Naive B cell (primary cell): ENCODE measurements around the gene POLG2. TPM values are rescaled to one million over a fixed set of nuclear protein-coding genes. Genes with fewer than 3 reads are reported as not detected.
A peak's percentile ranks its signal among the peaks of the same experiment; 100 is the strongest.
"Not testable (repeated sequence)": the region's sequence is repeated elsewhere in the genome, so short reads cannot be mapped to it uniquely, and the experiment has no call there.

Experiments used
- ATAC-seq, 2 donors: fragments of 150-1000 bp; cut with Tn5 transposase; 2 replicates each; pipeline ENCODE4 v1.10.0; 2021; ENCODE audit warnings: low read depth in 2 of 2, mild to moderate bottlenecking in 2 of 2, moderate library complexity in 2 of 2
- DNase-seq: peaks from one replicate; pipeline ENCODE4 v3.0.0; 2022
- H3K27ac Mint-ChIP-seq, 6 donors: one replicate each; pipeline ENCODE4 v1.8.0; 2020 to 2022; ENCODE audit warnings: mild to moderate bottlenecking in 6 of 6, mixed read lengths in 6 of 6, moderate library complexity in 5 of 6, inconsistent platforms in 2 of 6
- H3K27me3 Mint-ChIP-seq, 3 donors: one replicate each; pipeline ENCODE4 v1.8.0; 2021 to 2022; ENCODE audit warnings: mixed read lengths in 3 of 3, mild to moderate bottlenecking in 1 of 3
- H3K36me3 Mint-ChIP-seq, 2 donors: one replicate each; pipeline ENCODE4 v1.8.0; 2020 to 2022; ENCODE audit warnings: mixed read lengths in 2 of 2, inconsistent platforms in 1 of 2, mild to moderate bottlenecking in 1 of 2
- H3K4me1 Mint-ChIP-seq, 3 donors: one replicate each; pipeline ENCODE4 v1.8.0; 2020 to 2022; ENCODE audit warnings: mixed read lengths in 3 of 3, inconsistent platforms in 1 of 3, mild to moderate bottlenecking in 1 of 3, moderate library complexity in 1 of 3
- H3K4me3 Mint-ChIP-seq, 8 donors: one replicate each; pipeline ENCODE4 v1.8.0; 2020 to 2022; ENCODE audit warnings: mild to moderate bottlenecking in 8 of 8, mixed read lengths in 8 of 8, moderate library complexity in 8 of 8, inconsistent platforms in 2 of 8
- H3K9me3 Mint-ChIP-seq, 7 donors: one replicate each; pipeline ENCODE4 v1.8.0; 2020 to 2022; ENCODE audit warnings: mixed read lengths in 7 of 7, mild to moderate bottlenecking in 5 of 7, inconsistent platforms in 2 of 7, moderate library complexity in 1 of 7
- polyA plus RNA-seq, 6 donors: library from polyadenylated mRNA; unstranded; fragments of 300-500 nt; fragmentation: Illumina TruSeq; gene quantifications; one replicate each; pipeline ENCODE4 v1.2.3, GENCODE V29; 2021; ENCODE audit warnings: low read depth in 6 of 6

The POLG2 gene
- polyA plus RNA-seq, 6 donors from 2014 or later = 8.5 to 14.1 (median 9.9) TPM

- Mint-ChIP-seq H3K4me3 (no peak overlapping the region), H3K9me3 (peaks cover 0 to 4% (median 0%) of the 10 kb centered on the region in 7 donors), H3K27me3 (no peaks in the 10 kb centered on the region), H3K36me3 (peaks cover 10 to 13% of the 10 kb centered on the region in 2 donors), H3K27ac (peak overlapping the region in 2 of 6 donors; percentile 39 to 71), H3K4me1 (peaks cover 27 to 41% (median 29%) of the 10 kb centered on the region in 3 donors)
- ATAC-seq (no peak), DNase-seq (no peak)
Measured at GRCh38 chr17:64460955-64461354, 35.9 kb downstream of the POLG2 start.

GRCh38 chr17:64459818-64460217 lies 37.0 kb downstream of the POLG2 start:
- not testable (repeated sequence) for H3K27ac Mint-ChIP-seq, H3K9me3 Mint-ChIP-seq
- peaks cover 27 to 49% (median 33%) of the 10 kb centered on the region in 3 donors for H3K4me1 Mint-ChIP-seq

GRCh38 chr17:64459284-64459747 lies 37.5 kb downstream of the POLG2 start:
- H3K4me1 Mint-ChIP-seq = peaks cover 27 to 54% (median 38%) of the 10 kb centered on the region in 3 donors
- H3K36me3 Mint-ChIP-seq = peaks cover 13 to 16% of the 10 kb centered on the region in 2 donors
- H3K4me3 Mint-ChIP-seq = no peak overlapping the region
- H3K9me3 Mint-ChIP-seq = peaks cover 0 to 4% (median 0%) of the 10 kb centered on the region in 7 donors
- ATAC-seq = no peak
- DNase-seq = no peak
- H3K27ac Mint-ChIP-seq = peak overlapping the region in 1 of 6 donors; percentile 43
- no peaks in the 10 kb centered on the region for H3K27me3 Mint-ChIP-seq

More at GRCh38 chr17:64459818-64460217, 37.0 kb downstream of the POLG2 start:
- DNase-seq, H3K27me3 Mint-ChIP-seq, ATAC-seq, H3K4me3 Mint-ChIP-seq: not testable (repeated sequence)
- peaks cover 13 to 14% of the 10 kb centered on the region in 2 donors for H3K36me3 Mint-ChIP-seq

GRCh38 chr17:64458756-64459155 lies 38.1 kb downstream of the POLG2 start:
- DNase-seq = no peak
- Mint-ChIP-seq H3K4me1 (peaks cover 27 to 59% (median 39%) of the 10 kb centered on the region in 3 donors), H3K4me3 (peak overlapping the region in 2 of 8 donors; percentile 42 to 53), H3K27me3 (no peaks in the 10 kb centered on the region), H3K27ac (peak overlapping the region in 3 of 6 donors; percentile 38 to 72 (median 43)), H3K9me3 (peaks cover 0 to 4% (median 0%) of the 10 kb centered on the region in 7 donors), H3K36me3 (peaks cover 14 to 18% of the 10 kb centered on the region in 2 donors)
- ATAC-seq = no peak

- H3K27ac Mint-ChIP-seq = peak overlapping the region in 5 of 6 donors; percentile 51 to 94 (median 72)
- H3K4me3 Mint-ChIP-seq = peak overlapping the region in 6 of 8 donors; percentile 42 to 82 (median 65)
- H3K27me3 Mint-ChIP-seq = no peaks in the 10 kb centered on the region
- H3K9me3 Mint-ChIP-seq = peaks cover 0 to 4% (median 0%) of the 10 kb centered on the region in 7 donors
- peaks cover 19 to 21% of the 10 kb centered on the region in 2 donors for H3K36me3 Mint-ChIP-seq
- H3K4me1 Mint-ChIP-seq = peaks cover 33 to 74% (median 49%) of the 10 kb centered on the region in 3 donors
- no peak for DNase-seq
- no peak for ATAC-seq
Measured at GRCh38 chr17:64457156-64457555, 39.7 kb downstream of the POLG2 start.

GRCh38 chr17:64455993-64456885 lies 40.6 kb downstream of the POLG2 start:
- H3K9me3 Mint-ChIP-seq = peaks cover 0 to 4% (median 0%) of the 10 kb centered on the region in 7 donors
- peaks cover 13 to 19% of the 10 kb centered on the region in 2 donors for H3K36me3 Mint-ChIP-seq
- H3K27ac Mint-ChIP-seq = peak overlapping the region; percentile 51 to 93 (median 86)
- no peaks in the 10 kb centered on the region for H3K27me3 Mint-ChIP-seq
- peak; percentile 57 for DNase-seq
- peak; percentile 99 for ATAC-seq
- peaks cover 29 to 82% (median 59%) of the 10 kb centered on the region in 3 donors for H3K4me1 Mint-ChIP-seq
- H3K4me3 Mint-ChIP-seq = peak overlapping the region; percentile 48 to 82 (median 76)

- Mint-ChIP-seq H3K27ac (peak overlapping the region; percentile 81 to 98 (median 96)), H3K4me3 (peak overlapping the region; percentile 38 to 93 (median 86)), H3K9me3 (no peaks in the 10 kb centered on the region), H3K27me3 (no peaks in the 10 kb centered on the region), H3K4me1 (peaks cover 21 to 60% (median 47%) of the 10 kb centered on the region in 3 donors), H3K36me3 (peaks cover 8 to 9% of the 10 kb centered on the region in 2 donors)
- ATAC-seq (no peak), DNase-seq (no peak)
Measured at GRCh38 chr17:64449545-64449944, 47.3 kb downstream of the POLG2 start.

GRCh38 chr17:64448665-64449512 lies 48.0 kb downstream of the POLG2 start, which contains the start of gene MILR1:
Gene MILR1, plus strand, starts transcription at chr17:64449115. Its CDS starts 54 bp downstream, at chr17:64449169.
- Mint-ChIP-seq H3K4me3 (peak within 1 kb of the TSS; percentile 48 to 93 (median 86)), H3K4me1 (peaks cover 21 to 56% (median 45%) of the 10 kb centered on the region in 3 donors), H3K9me3 (no peaks in the 10 kb centered on the region), H3K27me3 (no peaks in the 10 kb centered on the region), H3K36me3 (peaks cover 6 to 8% of the 10 kb centered on the region in 2 donors), H3K27ac (peak within 1 kb of the TSS; percentile 81 to 98 (median 96))
- DNase-seq = peak; percentile 63
- ATAC-seq = peak; percentile 99

GRCh38 chr17:64447526-64447925 lies 49.3 kb downstream of the POLG2 start:
- DNase-seq (no peak), ATAC-seq (no peak)
- Mint-ChIP-seq H3K9me3 (no peaks in the 10 kb centered on the region), H3K4me3 (no peak overlapping the region), H3K27ac (peak overlapping the region in 1 of 6 donors; percentile 80), H3K4me1 (peaks cover 24 to 56% (median 49%) of the 10 kb centered on the region in 3 donors), H3K36me3 (no peaks in the 10 kb centered on the region), H3K27me3 (no peaks in the 10 kb centered on the region)

- H3K27ac Mint-ChIP-seq = peak overlapping the region in 3 of 6 donors; percentile 16 to 94 (median 72)
- H3K4me3 Mint-ChIP-seq = peak overlapping the region in 1 of 8 donors; percentile 65
- no peaks in the 10 kb centered on the region for H3K27me3 Mint-ChIP-seq
Measured at GRCh38 chr17:64443086-64443760, 53.6 kb downstream of the POLG2 start.

GRCh38 chr17:64442541-64442971 lies 54.3 kb downstream of the POLG2 start:
- Mint-ChIP-seq H3K36me3 (peaks cover 9 to 14% of the 10 kb centered on the region in 2 donors), H3K27me3 (no peaks in the 10 kb centered on the region), H3K9me3 (peaks cover 10 to 26% (median 22%) of the 10 kb centered on the region in 7 donors), H3K27ac (peak overlapping the region in 4 of 6 donors; percentile 74 to 93 (median 80)), H3K4me3 (peak overlapping the region in 6 of 8 donors; percentile 61 to 86 (median 70)), H3K4me1 (peaks cover 17 to 31% (median 21%) of the 10 kb centered on the region in 3 donors)
- ATAC-seq (peak; percentile 28 to 49), DNase-seq (no peak)

More at GRCh38 chr17:64443086-64443760, 53.6 kb downstream of the POLG2 start:
- Mint-ChIP-seq H3K4me1 (peaks cover 17 to 33% (median 21%) of the 10 kb centered on the region in 3 donors), H3K36me3 (peaks cover 9 to 14% of the 10 kb centered on the region in 2 donors), H3K9me3 (peaks cover 8 to 19% (median 15%) of the 10 kb centered on the region in 7 donors)
- ATAC-seq (no peak), DNase-seq (no peak)
